HG02943 (cell line): ENCODE data around the gene LTC4S.
"Not testable (repeated sequence)": the region's sequence is repeated elsewhere in the genome, so short reads cannot be mapped to it uniquely, and the experiment has no call there.

ENCODE experiments used
- ATAC-seq: cut with Tn5 transposase; IDR thresholded peaks from one replicate; pipeline ENCODE4 v1.9.1; 2021; ENCODE audit warnings: mild to moderate bottlenecking, low read depth, moderate library complexity; ENCODE audit not compliant: unreplicated experiment

The LTC4S gene, protein sequence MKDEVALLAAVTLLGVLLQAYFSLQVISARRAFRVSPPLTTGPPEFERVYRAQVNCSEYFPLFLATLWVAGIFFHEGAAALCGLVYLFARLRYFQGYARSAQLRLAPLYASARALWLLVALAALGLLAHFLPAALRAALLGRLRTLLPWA

DNA sequence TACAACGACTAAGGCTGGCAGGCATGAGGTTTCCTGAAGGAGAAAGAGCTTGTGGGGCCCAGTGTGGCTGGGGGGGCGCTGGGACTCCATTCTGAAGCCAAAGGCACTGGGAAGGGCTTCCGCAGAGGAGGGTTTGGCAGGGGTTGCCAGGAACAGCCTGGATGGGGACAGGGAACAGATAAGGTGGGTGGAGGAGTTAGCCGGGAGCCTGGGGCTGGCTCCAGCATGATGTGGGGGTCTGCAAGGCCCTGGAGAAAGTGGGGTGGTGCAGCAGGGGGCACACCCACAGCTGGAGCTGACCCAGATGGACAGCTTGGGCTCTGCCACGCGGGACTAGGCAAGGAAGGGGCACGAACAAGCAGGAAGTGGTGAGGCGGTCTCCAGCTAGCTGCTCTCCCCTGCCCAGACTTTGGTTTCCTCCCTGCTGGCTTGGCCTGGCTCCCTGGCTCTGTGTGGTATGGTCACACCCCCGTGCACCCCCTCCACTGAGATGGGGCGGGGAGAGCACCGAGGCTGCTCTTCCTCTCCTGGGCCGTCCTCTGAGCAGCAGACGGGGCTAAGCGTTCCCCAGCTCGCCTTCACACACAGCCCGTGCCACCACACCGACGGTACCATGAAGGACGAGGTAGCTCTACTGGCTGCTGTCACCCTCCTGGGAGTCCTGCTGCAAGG, at the start of gene LTC4S:
Gene LTC4S (plus strand): TSS at position 519 of the 672 bp plus-strand sequence. CDS start 95 bp downstream, at position 614.
- ATAC-seq = no peak

DNA sequence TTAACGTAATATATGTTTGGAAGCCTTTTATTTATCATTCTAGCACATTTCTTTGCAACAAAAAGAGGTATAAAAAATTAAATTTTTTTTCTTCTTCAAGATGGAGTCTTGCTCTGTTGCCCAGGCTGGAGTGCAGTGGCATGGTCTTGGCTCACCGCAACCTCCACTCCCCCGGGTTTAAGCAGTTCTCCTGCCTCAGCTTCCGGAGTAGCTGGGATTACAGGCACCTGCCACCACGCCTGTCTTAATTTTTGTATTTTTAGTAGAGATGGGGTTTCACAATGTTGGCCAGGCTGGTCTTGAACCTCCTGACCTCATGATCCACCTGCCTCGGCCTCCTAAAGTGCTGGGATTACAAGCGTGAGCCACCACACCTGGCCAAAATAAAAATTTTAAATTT, 49.7 kb upstream of the LTC4S start:
- ATAC-seq = not testable (repeated sequence)

DNA sequence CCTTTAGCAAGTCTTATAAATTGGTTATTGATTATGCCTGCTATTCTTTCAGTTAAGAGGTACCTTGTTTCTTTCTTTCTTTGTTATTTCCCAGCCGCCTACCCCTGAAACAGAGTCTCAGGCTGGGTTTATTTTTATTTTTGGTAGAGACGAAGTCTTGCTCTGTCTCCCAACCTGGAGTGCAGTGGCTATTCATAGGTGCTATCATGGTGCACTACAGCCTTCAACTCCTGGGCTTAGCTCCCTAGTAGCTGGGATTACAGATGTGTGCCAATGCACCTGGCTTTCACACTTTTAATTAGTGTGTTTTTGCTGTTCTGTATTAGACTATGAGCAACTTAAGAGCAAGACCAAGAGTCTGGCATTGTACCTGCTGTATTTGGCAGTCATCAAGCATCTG, 46.9 kb upstream of the LTC4S start:
- ATAC-seq = no peak

DNA sequence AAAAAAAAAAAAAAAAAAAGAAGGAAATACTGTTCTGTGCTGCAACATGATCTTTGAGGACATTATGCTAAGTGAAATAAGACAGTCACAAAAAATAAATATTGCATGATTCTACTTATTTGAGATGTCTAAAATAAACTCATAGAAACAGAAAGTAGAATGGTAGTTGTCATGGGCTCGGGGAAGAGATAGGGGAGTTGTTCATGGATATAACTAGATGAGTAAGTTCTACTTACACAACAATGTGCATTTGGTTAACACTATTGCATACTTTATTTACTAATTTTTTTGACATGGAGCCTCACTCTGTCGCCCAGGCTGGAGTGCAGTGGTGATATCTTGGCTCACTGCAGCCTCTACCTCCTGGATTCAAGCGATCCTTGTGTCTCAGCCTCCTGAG, 46.0 kb upstream of the LTC4S start:
- ATAC-seq = no peak

DNA sequence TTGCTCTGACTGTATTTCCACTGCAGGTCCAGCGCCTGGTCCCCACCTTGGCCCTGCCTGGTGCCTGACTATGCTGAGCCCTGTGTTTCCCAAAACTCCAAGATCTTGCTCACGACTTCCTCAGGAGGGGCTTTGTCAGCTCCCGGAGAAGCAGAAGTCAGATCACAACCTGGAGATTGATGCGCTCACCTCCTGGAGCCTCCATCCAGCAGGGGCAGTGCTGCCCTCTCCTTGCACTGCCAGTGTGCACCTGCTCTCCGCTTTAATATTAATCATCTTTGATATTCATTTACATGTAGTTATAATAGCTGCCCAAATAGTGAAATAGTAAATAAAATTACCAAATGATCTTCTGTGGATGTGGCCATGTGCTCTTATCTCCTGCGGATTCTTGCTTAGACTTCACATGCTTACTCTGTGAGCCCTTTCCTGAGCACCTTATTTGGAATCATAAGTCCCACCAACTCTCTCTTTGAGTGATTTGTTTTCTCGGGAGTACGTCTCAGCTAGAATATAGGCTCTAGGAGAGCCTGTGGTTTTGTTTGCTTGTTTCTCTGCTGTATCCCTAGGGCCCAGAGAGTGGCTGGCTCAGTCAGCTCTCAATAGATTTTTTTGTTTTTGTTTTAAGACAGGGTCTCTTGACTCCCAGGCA, 43.8 kb upstream of the LTC4S start:
- ATAC-seq = no peak

DNA sequence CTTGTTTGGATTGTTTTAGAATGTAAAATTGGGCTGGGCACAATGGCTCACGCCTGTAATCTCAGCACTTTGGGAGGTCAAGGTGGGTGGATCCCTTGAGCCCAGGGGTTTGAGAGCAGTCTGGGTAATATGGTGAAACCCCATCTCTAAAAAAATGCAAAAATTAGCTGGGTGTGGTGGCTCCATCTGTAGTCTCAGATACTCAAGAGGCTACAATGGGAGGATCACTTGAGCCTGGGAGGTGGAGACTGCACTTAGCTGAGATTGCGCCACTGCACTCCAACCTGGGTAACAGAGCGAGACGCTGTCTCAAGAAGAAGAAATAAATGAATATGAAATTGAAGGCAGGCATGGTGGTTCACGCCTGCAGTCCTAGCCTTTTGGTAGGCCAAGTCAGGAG, 39.8 kb upstream of the LTC4S start:
- ATAC-seq = no peak

DNA sequence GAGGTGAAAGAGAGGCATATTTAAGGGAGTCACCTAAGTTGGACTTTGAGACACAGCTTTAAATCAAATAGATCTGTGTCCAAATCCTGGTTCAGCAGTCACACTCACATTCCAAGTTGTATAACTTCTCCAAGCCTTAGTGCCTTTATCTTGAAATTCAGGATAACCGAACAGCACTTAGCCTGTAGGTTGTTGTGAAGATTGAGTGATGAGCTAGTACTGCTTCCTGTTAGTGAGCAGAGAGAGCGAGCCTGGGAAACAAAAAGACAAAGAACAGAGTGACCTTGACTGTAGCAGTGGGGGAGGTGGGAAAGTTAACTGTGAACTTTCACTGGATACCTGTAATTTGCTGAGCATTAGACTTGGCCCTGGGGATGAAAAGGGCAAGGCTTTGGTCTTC, 38.8 kb upstream of the LTC4S start:
- ATAC-seq = no peak

DNA sequence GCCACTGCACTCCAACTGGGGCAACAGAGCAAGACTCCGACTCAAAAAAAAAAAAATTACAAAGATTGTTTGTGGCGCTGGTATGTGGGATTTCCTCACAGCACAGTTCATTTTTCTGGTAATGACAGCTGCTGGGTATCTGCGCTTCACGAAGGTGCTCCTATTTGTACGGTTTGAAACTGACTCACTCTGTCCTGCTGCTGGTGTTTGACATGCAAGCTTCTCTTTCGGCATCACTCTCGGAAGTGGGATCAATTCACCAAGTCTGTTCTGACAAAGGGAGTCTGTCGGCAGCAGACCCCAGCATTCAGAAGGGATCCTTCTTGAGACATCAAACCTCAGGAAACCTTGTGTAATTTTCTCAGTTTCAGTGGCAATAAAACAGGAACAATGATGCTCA, 34.8 kb upstream of the LTC4S start:
- ATAC-seq = no peak

DNA sequence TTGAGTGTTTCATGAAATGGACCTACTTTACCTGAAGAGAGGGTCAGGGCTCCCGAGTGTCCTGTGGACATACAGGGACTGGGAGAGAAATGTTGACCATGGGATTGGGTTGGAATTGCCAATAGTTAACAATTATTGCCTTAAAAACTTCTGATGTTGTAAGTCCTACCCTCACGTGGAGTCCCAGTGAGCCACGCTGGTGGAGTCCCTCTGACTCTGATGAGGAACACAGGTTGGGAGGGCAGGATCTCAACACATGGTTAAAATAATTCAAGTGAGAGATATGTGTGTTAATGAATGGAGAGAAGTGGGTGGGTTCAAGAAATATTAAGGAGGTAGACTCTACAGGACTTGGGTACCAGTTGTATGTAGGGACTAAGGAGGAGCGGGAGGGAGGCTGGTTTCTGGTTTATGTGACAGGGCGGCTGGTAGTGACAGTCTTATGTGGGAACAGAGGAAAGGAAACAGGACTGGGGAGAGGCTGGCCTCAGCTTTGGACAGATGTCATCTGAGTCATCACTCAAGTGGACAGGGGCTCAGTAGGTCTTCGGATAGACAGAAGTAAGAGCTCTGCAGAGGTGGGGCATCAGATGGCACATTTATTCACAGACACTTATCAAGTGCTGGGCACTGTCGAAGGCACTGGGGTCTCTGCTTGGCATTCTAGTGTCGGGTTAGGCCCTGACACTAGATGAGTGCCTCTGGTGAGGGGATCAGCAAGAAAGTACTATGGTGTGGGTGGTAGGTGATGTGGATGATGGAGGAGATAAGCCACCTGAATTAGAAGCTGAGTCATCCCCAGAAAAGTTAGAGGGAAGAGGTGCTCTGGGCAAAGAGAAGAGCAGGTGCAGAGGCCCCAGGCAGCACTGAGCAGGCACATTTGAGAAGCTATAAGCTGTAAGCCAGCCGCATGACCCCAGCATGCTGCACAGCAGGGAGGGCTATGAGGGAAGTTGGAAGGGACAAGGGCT, 33.9 kb upstream of the LTC4S start:
- ATAC-seq = no peak

DNA sequence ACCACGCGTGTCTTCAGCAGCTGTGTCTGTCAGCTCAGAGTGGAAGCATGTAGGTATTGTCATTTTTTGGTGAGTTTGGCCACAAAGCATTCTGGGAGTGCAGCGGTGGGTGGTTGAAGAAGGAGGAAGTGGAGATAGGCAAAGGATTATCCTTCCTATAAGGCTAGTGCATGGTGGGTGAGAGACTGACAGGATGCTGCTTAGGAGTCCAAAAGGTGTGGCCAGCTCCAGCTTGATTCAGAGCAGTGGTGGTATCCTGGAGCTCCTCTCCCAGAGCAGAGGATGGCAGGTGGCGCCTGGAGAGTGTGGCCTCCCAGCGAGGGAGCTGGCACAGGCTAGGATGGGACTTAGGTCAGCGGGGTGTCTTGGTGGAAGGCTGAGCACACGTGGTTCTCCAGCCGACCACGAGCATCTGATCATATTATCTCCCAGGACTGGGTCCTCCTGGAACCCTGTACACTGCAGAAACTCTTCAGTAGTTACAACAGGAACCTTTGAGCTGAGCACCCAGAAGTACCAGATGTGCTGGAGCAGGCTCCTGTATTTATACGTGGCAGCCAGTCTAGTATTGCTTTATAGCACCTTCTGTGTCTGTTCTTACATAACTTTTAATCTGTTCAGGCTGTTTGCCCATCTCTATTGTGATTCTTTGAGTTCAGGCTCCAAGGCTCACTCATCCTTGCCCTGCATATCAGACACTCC, 31.6 kb upstream of the LTC4S start:
- ATAC-seq = no peak

DNA sequence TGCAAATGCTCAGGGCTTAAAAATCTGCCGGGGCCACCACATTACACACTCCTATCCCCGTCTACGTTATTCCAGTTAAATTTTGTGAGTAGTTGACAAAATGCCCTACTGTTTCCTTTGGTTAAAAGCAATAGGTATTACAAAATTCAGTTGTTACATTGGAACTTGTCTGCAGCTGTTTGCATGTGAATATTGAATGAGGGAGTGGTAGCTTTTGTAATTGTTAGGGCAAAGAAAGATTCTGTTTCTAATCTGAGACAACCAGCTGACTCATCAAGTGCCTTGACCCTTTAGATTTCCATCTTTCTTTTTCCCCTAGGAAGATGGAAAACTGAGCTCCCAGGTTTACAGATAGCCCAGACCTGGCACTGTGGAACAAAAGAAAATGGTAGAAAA, 31.0 kb upstream of the LTC4S start:
- ATAC-seq = no peak

DNA sequence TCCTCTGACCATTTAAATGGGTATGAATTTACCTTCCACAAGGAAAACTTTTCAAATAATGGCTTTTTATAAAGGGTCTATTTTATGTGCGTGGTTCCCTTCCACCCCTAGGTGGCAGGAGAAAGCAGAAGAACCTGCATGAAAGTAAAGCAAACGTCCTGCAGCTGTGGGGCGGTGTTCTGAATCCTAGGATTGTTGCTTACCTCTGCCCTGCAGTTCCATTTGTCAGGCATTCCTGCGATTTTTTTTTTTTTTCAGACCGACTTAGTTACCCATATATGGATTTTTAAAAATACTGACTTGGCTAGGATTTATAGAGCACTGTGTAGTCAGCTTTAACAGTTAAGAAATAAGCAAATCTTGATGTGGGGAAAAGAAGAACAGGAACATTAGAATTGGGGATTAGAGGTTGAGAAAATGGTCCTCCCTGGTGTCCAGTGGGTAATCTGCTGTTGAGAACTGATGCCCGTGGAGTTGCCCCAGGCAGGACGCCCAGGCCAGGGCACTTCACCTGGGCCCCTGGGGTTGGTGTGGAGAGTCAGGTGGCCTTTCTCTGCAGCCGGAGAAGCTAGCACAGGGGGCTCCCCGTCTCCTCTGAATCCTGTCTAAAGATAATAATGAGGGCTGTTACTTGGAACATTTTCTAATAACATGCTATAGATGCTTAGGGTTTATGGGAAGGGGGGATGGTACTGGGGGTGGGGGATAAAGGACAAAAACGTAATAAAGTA, 30.4 kb upstream of the LTC4S start:
- no peak for ATAC-seq

DNA sequence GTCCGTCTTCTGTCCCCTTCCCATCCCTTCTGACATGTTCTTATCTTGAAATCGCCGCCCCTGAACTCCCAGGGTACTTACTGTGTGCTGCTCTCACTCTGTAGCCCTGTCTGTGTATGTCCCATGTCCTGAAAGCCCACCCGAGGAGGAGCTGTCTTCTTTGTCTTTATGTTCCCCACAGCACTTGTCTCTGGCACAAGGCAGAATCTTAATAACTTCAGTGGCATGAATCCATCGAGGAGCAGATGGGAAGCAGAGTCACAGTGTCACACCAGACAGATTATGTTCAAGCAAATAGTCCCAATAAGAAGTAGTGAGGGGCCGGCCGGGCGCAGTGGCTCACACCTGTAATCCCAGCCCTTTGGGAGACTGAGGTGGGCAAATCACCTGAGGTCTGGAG, 29.7 kb upstream of the LTC4S start:
- no peak for ATAC-seq

DNA sequence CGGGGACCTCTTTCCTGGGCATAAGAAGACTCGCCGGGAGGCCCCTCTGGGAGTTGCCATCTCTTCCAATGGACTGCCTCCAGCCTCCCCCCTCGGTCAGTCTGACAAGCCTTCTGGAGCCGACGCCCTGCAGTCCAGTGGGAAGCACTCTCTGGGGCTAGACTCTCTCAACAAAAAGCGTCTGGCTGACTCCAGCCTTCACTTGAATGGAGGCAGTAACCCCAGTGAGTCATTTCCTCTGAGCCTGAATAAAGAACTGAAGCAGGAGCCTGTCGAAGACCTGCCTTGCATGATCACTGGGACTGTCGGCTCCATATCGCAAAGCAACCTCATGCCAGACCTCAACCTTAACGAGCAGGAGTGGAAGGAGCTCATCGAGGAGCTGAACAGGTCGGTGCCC, 28.4 kb upstream of the LTC4S start:
- ATAC-seq = no peak

DNA sequence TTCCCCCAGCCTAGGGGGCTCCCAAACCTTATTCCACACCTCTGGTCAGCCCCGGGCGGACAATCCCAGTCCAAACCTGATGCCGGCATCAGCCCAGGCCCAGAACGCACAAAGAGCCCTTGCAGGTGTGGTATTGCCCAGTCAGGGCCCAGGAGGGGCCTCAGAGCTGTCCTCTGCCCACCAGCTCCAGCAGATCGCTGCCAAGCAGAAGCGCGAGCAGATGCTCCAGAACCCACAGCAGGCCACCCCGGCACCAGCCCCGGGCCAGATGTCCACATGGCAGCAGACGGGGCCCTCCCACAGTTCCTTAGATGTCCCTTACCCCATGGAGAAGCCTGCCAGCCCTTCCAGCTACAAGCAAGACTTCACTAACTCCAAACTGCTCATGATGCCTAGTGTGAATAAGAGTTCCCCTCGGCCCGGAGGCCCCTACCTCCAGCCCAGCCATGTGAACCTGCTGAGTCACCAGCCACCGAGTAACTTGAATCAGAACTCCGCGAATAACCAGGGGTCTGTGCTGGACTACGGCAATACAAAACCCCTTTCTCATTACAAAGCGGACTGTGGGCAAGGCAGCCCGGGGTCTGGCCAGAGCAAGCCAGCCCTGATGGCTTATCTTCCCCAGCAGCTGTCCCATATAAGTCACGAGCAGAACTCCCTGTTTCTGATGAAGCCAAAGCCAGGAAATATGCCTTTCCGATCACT, 27.6 kb upstream of the LTC4S start:
- no peak for ATAC-seq

DNA sequence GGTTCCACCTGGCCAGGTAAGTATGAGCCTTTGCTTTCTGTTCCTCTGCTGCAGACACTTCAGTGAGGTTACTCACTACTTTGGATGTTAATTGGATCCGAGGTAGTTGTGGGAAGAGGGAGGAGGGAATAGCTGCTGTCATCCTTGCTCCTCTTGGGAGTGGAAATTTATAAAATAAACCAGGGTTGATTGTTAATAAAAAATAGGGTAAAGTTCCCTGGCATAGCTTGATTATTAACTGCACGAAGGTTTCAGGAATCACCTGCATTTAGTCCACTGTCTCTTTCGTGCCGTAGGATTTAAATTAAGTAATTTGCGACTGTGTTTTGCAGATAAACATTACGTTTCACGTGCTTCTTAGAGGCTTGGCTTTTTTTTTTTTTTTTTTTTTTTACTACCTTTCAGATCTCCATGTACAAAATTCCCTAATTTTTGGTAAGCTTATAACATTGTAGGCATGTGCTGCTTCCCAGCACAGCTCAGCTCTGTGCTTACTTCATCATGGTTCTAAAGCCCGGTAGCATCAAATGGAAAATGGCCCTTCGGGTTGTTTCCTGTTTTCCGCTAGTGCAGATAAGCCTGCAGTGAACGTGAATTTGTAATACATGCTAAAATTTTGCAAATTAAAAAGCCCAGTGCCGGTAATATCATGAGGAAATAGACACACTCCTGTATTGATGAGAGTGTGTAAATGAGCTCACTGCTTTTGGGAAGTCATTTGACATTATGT, 26.9 kb upstream of the LTC4S start:
- no peak for ATAC-seq

DNA sequence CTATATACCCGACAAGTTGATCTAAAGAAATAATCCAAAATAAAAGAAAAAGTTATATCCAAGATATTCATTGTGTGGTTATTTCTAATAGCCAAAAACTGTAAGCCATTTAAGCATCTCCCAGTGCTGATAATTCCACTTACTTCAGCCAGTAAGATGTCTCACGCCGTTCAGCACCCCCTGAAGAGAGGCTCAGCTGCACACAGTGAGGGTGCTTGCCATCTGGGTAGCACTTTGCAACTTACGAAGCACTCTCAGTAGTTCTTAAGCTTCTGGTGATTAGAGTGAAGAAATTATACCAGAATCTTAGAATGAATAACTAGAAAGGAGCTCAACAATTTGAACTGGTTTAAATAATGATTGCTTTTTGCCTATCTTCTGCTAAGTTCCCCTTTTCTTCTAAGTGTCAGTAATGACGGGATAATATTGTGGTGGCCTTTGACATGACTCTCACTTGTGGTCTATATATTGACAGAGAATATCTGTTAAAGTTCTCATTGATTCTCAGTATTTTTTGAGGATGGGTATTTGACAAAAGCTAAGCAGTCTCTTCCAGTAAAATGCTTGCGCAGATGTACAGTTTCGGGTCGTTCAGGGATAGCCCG, 26.2 kb upstream of the LTC4S start:
- ATAC-seq = no peak
